ENCODE data around the gene SPRY2. TPM values are rescaled to one million over a fixed set of nuclear protein-coding genes. Genes with fewer than 3 reads are reported as not detected.

Gene SPRY2
- total RNA-seq, 1 experiment from 2014 or later = 7.2 TPM

DNA sequence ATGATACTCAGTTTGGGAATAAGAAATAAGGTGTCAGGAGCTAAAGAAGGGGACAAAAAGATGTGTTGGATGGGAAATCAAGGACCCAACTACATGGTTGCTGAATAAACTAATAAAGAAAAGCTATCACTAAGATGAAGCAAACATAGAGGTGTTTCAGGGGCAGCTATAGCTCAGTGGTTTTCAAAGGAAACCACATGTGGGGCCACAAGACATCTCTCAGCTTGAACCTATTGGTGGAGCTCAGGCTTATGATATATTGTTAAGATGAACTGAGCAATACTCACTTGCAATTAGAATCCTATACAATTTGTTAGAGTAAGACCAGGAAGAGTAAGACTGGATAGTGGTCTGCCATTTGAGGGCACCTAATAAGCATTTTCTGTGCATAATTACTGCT lies 45.1 kb upstream of the SPRY2 start:
- Histone ChIP-seq H3K36me3 (ENCODE audit: control insufficient read depth in 1 of 2, insufficient read depth in 2 of 2, low read length in 2 of 2) (no peaks in the 10 kb centered on the region), H3K4me3 (replicated peaks in 1 of 2; ENCODE audit: low read depth in 1 of 2, low read length in 2 of 2) (no peak overlapping the region), H3K4me1 (ENCODE audit: control insufficient read depth in 1 of 2, insufficient read depth in 2 of 2, low read length in 2 of 2) (no peaks in the 10 kb centered on the region), H3K9me3 (ENCODE audit: control insufficient read depth in 1 of 2, insufficient read depth in 1 of 2, low read depth in 1 of 2, low read length in 2 of 2) (no peaks in the 10 kb centered on the region; a peak in 2 of 4 replicates), H3K9me2 (ENCODE audit: insufficient read depth) (no peaks in the 10 kb centered on the region), H4K20me1 (ENCODE audit: insufficient read depth) (no peaks in the 10 kb centered on the region), H3K9ac (ENCODE audit: low read length) (no peak overlapping the region), H3K79me2 (ENCODE audit: insufficient read depth, low read length) (no peaks in the 10 kb centered on the region), H2AFZ (ENCODE audit: low read depth, low read length, poor library complexity, severe bottlenecking) (no peak overlapping the region), H3K4me2 (ENCODE audit: low read length) (no peak overlapping the region), H3K27me3 (ENCODE audit: insufficient read depth, low read length) (no peaks in the 10 kb centered on the region), H3K27ac (ENCODE audit: low read depth, low read length) (no peak overlapping the region)
- no peak for TF ChIP-seq FOSL1 (IDR thresholded peaks at IDR 0.05; ENCODE audit: low read depth)
- TF ChIP-seq, protein P1, sequence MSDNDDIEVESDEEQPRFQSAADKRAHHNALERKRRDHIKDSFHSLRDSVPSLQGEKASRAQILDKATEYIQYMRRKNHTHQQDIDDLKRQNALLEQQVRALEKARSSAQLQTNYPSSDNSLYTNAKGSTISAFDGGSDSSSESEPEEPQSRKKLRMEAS (IDR thresholded peaks at IDR 0.05) = no peak
- no peak for TF ChIP-seq SRF (IDR thresholded peaks at IDR 0.05; ENCODE audit: low read depth)
- no peak for TF ChIP-seq CEBPB (IDR thresholded peaks at IDR 0.05; ENCODE audit: low read depth)
- no peak for TF ChIP-seq CBX3 (IDR thresholded peaks at IDR 0.05; ENCODE audit: low read depth)
- TF ChIP-seq, protein P2, sequence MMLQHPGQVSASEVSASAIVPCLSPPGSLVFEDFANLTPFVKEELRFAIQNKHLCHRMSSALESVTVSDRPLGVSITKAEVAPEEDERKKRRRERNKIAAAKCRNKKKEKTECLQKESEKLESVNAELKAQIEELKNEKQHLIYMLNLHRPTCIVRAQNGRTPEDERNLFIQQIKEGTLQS (IDR thresholded peaks at IDR 0.05) = no peak
- TF ChIP-seq EZH2 (IDR thresholded peaks at IDR 0.05) = no peak
- TF ChIP-seq, protein P3, sequence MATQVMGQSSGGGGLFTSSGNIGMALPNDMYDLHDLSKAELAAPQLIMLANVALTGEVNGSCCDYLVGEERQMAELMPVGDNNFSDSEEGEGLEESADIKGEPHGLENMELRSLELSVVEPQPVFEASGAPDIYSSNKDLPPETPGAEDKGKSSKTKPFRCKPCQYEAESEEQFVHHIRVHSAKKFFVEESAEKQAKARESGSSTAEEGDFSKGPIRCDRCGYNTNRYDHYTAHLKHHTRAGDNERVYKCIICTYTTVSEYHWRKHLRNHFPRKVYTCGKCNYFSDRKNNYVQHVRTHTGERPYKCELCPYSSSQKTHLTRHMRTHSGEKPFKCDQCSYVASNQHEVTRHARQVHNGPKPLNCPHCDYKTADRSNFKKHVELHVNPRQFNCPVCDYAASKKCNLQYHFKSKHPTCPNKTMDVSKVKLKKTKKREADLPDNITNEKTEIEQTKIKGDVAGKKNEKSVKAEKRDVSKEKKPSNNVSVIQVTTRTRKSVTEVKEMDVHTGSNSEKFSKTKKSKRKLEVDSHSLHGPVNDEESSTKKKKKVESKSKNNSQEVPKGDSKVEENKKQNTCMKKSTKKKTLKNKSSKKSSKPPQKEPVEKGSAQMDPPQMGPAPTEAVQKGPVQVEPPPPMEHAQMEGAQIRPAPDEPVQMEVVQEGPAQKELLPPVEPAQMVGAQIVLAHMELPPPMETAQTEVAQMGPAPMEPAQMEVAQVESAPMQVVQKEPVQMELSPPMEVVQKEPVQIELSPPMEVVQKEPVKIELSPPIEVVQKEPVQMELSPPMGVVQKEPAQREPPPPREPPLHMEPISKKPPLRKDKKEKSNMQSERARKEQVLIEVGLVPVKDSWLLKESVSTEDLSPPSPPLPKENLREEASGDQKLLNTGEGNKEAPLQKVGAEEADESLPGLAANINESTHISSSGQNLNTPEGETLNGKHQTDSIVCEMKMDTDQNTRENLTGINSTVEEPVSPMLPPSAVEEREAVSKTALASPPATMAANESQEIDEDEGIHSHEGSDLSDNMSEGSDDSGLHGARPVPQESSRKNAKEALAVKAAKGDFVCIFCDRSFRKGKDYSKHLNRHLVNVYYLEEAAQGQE (IDR thresholded peaks at IDR 0.05; ENCODE audit: low read depth) = no peak
- no peak for TF ChIP-seq POLR2AphosphoS5 (IDR thresholded peaks at IDR 0.05; ENCODE audit: low read depth, low read length)
- TF ChIP-seq, protein P4, sequence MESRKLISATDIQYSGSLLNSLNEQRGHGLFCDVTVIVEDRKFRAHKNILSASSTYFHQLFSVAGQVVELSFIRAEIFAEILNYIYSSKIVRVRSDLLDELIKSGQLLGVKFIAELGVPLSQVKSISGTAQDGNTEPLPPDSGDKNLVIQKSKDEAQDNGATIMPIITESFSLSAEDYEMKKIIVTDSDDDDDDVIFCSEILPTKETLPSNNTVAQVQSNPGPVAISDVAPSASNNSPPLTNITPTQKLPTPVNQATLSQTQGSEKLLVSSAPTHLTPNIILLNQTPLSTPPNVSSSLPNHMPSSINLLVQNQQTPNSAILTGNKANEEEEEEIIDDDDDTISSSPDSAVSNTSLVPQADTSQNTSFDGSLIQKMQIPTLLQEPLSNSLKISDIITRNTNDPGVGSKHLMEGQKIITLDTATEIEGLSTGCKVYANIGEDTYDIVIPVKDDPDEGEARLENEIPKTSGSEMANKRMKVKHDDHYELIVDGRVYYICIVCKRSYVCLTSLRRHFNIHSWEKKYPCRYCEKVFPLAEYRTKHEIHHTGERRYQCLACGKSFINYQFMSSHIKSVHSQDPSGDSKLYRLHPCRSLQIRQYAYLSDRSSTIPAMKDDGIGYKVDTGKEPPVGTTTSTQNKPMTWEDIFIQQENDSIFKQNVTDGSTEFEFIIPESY (IDR thresholded peaks at IDR 0.05; ENCODE audit: extremely low read depth, insufficient replicate concordance, low read length) = no peak
- no peak for TF ChIP-seq SIN3A (IDR thresholded peaks at IDR 0.05; ENCODE audit: low read depth)
- TF ChIP-seq EGR1 (IDR thresholded peaks at IDR 0.05; ENCODE audit: low read depth) = no peak
- TF ChIP-seq EZH2phosphoT487 (IDR thresholded peaks at IDR 0.05; ENCODE audit: borderline replicate concordance) = no peak
- TF ChIP-seq ZNF274 (IDR thresholded peaks at IDR 0.05; ENCODE audit: low read depth, low read length) = no peak
- TF ChIP-seq, protein P5, sequence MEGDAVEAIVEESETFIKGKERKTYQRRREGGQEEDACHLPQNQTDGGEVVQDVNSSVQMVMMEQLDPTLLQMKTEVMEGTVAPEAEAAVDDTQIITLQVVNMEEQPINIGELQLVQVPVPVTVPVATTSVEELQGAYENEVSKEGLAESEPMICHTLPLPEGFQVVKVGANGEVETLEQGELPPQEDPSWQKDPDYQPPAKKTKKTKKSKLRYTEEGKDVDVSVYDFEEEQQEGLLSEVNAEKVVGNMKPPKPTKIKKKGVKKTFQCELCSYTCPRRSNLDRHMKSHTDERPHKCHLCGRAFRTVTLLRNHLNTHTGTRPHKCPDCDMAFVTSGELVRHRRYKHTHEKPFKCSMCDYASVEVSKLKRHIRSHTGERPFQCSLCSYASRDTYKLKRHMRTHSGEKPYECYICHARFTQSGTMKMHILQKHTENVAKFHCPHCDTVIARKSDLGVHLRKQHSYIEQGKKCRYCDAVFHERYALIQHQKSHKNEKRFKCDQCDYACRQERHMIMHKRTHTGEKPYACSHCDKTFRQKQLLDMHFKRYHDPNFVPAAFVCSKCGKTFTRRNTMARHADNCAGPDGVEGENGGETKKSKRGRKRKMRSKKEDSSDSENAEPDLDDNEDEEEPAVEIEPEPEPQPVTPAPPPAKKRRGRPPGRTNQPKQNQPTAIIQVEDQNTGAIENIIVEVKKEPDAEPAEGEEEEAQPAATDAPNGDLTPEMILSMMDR (IDR thresholded peaks at IDR 0.05 in 2 of 3, conservative IDR thresholded peaks at IDR 0.05 in 1 of 3; ENCODE audit: borderline replicate concordance in 1 of 3, insufficient read depth in 1 of 3, low read depth in 2 of 3, low read length in 2 of 3) = no peak
- no peak for TF ChIP-seq POLR2A (IDR thresholded peaks at IDR 0.05; ENCODE audit: borderline replicate concordance, extremely low read depth, insufficient read depth, insufficient read length)
- no peak for TF ChIP-seq YY1 (IDR thresholded peaks at IDR 0.05; ENCODE audit: extremely low read depth, insufficient replicate concordance, low read depth, low read length)
- no peak for TF ChIP-seq ELF1 (IDR thresholded peaks at IDR 0.05; ENCODE audit: borderline replicate concordance, low read depth)
- no peak for TF ChIP-seq TCF7L2 (IDR thresholded peaks at IDR 0.05; ENCODE audit: borderline replicate concordance, extremely low read depth, insufficient read depth, insufficient read length)
- ATAC-seq (no peak), DNase-seq (ENCODE audit: low read depth, low spot score) (no peak)
- ChIA-PET CTCF (no interaction called here), RAD21 (ENCODE audit: low non-redundant PET in 1 of 2, low total read pairs in 2 of 2, uncharacterized antibody in 2 of 2, unreplicated experiment in 2 of 2) (no interaction called here), POLR2A (no interaction called here)
- no TSS peak for BruUV-seq (replicated peaks)
- intact Hi-C loops (cut with micrococcal nuclease) = no loop called here

Data from HCT116 (cell line).